Natural killer cell treated with Interleukin-12 subunit alpha and Interleukin-12 subunit beta and Interleukin-15 and Interleukin-18, amount 100 ng/mL, for 72 hours (primary cell): Measurements from ENCODE around the gene CCDC146. TPM values are rescaled to one million over a fixed set of nuclear protein-coding genes. Genes with fewer than 3 reads are reported as not detected.
"Not testable (repeated sequence)": the region's sequence is repeated elsewhere in the genome, so short reads cannot be mapped to it uniquely, and the experiment has no call there.

Experiments used
- ATAC-seq, 2 donors: fragments of 150-1000 bp; cut with Tn5 transposase in 1 of 2; sonication (Bioruptor Pico), chemical (Tn5 transposase) in 1 of 2; 2 replicates each; pipeline ENCODE4 v1.10.0; 2021
- DNase-seq: peaks from one replicate; pipeline ENCODE4 v3.0.0; 2022; ENCODE audit warnings: low spot score
- H3K27ac Mint-ChIP-seq, 2 donors: 1 replicate in 1 of 2; 2 replicates in 1 of 2; pipeline ENCODE4 v1.8.0; 2022; ENCODE audit warnings: mixed read lengths in 2 of 2, mild to moderate bottlenecking in 1 of 2, moderate library complexity in 1 of 2
- H3K27me3 Mint-ChIP-seq, 2 donors: 1 replicate in 1 of 2; 2 replicates in 1 of 2; pipeline ENCODE4 v1.8.0; 2022; ENCODE audit warnings: mixed read lengths in 2 of 2
- H3K36me3 Mint-ChIP-seq: one replicate; pipeline ENCODE4 v1.8.0; 2022; ENCODE audit warnings: mixed read lengths
- H3K4me1 Mint-ChIP-seq, 2 donors: 1 replicate in 1 of 2; 2 replicates in 1 of 2; pipeline ENCODE4 v1.8.0; 2022; ENCODE audit warnings: low read depth in 2 of 2, mixed read lengths in 2 of 2, mild to moderate bottlenecking in 1 of 2
- H3K4me3 Mint-ChIP-seq: one replicate; pipeline ENCODE4 v1.8.0; 2022; ENCODE audit warnings: mixed read lengths
- H3K9me3 Mint-ChIP-seq: 2 replicates; pipeline ENCODE4 v1.8.0; 2022; ENCODE audit warnings: mixed read lengths
- total RNA-seq, 2 donors: library from RNA; stranded (reverse); gene quantifications; one replicate each; pipeline ENCODE4 v1.2.3, GENCODE V29; 2022

The CCDC146 gene, protein sequence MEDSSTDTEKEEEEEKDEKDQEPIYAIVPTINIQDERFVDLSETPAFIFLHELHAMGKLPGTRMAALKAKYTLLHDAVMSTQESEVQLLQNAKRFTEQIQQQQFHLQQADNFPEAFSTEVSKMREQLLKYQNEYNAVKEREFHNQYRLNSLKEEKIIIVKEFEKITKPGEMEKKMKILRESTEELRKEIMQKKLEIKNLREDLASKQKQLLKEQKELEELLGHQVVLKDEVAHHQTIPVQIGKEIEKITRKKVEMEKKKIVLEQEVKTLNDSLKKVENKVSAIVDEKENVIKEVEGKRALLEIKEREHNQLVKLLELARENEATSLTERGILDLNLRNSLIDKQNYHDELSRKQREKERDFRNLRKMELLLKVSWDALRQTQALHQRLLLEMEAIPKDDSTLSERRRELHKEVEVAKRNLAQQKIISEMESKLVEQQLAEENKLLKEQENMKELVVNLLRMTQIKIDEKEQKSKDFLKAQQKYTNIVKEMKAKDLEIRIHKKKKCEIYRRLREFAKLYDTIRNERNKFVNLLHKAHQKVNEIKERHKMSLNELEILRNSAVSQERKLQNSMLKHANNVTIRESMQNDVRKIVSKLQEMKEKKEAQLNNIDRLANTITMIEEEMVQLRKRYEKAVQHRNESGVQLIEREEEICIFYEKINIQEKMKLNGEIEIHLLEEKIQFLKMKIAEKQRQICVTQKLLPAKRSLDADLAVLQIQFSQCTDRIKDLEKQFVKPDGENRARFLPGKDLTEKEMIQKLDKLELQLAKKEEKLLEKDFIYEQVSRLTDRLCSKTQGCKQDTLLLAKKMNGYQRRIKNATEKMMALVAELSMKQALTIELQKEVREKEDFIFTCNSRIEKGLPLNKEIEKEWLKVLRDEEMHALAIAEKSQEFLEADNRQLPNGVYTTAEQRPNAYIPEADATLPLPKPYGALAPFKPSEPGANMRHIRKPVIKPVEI
- 1 to 10 TPM; 3.2 to 3.4 TPM for total RNA-seq

DNA sequence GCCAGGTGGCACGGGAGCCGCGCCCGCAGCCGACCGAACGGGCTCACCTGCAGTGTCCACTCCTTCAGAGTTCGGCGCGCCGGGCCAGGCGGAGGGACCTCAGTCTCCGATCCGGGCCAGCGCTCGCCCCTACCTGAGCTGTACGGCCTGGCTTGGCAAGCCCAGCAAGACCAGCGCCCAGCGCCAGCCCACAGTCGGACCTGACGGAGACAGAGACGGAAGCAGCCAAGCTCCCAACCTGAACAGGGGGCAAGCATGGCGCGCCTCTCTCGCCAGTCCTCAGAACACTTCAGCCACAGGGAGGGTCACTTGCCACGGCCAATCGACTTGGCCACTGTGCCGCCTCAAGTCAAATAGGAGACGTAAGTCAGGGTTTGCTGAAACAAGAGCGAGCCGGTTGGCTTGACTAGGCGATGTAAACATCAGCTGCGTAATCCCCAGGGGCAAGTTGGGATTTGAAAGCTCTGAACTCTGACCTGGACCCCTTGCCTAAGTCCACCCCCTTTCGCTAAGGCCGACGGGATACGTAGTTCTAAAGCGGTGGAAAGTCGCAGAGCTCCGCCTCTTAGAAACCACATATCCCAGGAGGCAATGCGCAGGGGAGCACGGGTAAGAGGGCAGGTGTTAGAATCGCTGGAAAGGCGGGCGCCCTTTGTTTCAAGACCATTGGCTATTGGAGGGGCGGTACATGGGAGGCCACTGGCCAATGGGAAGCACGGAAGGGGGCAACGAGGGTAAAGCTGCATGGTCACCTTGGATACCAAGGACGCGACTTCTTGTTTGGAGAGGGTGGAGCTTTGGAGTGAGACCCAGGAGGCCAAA lies at the start of gene CCDC146:
Gene CCDC146 (plus strand): TSS at position 756 of the 822 bp plus-strand sequence. CDS start 45,054 bp downstream, outside the sequence.
- Mint-ChIP-seq H3K4me3 (peak within 1 kb of the TSS; percentile 74), H3K27ac (peak within 1 kb of the TSS; percentile 2 to 32)
- not testable (repeated sequence) for H3K36me3 Mint-ChIP-seq, H3K27me3 Mint-ChIP-seq, H3K4me1 Mint-ChIP-seq, H3K9me3 Mint-ChIP-seq
- DNase-seq (peak; percentile 98), ATAC-seq (peak; percentile 99)

DNA sequence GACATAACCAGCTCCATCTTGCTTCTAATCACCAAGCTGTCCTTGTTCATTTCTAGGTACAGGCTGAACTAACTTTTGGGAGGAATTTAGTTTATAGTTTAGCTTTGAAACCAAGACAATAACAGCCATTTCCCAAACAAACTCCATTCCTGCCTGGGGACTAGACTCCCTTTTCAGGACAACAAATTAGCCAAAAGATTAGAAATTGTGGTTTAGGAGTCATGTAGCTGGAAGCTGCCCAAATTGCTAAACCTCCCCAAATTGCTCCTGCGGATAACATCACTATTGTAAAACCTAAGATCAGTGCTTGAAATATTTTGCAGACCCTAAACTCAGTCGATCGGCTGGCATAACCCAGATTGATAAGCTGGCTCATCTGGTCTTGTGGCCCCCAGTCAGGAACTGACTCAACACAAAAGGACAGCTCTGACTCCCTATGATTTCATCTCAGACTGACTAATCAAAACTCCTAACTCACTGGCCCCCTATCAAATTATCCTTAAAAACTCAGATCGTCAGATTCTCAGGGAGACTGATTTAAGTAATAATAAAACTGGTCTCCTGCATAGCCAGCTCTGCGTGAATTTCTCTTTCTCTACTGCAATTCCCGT lies 47.5 kb upstream of the CCDC146 start:
- H3K9me3 Mint-ChIP-seq, ATAC-seq, H3K27me3 Mint-ChIP-seq, H3K36me3 Mint-ChIP-seq, DNase-seq, H3K4me3 Mint-ChIP-seq, H3K27ac Mint-ChIP-seq, H3K4me1 Mint-ChIP-seq: not testable (repeated sequence)

DNA sequence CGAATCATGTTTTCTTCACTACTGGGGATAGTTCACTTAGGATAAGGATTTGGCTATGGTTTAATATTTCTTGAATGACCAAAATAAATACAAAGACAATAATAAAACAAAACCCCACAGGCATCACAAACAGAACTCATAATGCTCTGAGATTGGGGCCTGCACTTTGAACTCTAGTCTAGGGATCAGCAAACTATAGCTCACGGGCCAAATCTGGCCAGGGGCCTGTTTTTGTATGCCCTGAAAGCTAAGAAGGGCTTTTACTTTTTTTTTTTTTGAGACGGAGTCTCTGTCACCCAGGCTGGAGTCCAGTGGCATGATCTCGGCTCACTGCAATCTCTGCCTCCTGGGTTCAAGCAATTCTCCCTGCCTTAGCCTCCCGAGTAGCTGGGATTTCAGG lies 45.4 kb upstream of the CCDC146 start:
- H3K9me3 Mint-ChIP-seq, H3K4me3 Mint-ChIP-seq, DNase-seq, H3K27me3 Mint-ChIP-seq, ATAC-seq, H3K4me1 Mint-ChIP-seq, H3K36me3 Mint-ChIP-seq, H3K27ac Mint-ChIP-seq: not testable (repeated sequence)

DNA sequence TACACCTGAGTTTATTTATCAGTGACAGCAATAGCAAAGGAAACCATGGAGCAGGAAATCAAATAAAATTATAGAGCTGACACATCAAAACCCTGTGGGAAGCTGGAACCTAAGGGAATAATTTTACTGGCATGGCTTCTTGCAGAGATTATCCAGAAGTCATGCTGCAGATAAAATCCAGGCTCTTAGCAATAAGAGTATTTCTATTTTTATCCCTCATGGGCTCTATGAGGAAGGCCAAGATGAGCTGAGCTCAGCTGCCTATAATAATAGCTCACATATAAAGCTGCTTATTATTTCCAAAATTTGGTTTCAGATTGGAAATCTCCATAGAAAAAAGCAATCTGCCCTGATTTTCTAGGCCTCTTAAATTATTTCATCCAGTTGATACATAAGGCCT lies 43.3 kb upstream of the CCDC146 start:
- H3K4me3 Mint-ChIP-seq, DNase-seq, H3K4me1 Mint-ChIP-seq, H3K27me3 Mint-ChIP-seq, ATAC-seq, H3K9me3 Mint-ChIP-seq, H3K36me3 Mint-ChIP-seq, H3K27ac Mint-ChIP-seq: not testable (repeated sequence)

DNA sequence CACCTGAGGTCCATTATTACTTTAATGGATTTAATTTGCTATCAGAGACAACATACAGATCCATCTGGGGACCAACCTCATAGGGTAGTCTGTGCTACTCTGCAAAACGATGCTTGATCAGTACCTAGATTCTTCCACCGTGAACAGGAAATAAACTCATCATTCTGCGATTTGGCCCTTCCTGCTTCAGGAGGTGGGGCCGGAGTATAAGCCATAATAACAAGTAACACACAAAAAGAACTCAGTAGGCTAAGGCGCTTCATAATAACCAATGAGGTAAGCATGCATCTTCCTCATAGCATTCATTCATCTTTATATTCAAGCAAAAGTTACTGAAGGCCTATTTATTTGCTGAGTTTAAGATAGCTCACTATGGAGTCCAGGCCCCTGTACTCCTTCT lies 42.8 kb upstream of the CCDC146 start:
- not testable (repeated sequence) for H3K4me3 Mint-ChIP-seq, H3K27me3 Mint-ChIP-seq, H3K27ac Mint-ChIP-seq, DNase-seq, H3K36me3 Mint-ChIP-seq, H3K9me3 Mint-ChIP-seq, H3K4me1 Mint-ChIP-seq, ATAC-seq

DNA sequence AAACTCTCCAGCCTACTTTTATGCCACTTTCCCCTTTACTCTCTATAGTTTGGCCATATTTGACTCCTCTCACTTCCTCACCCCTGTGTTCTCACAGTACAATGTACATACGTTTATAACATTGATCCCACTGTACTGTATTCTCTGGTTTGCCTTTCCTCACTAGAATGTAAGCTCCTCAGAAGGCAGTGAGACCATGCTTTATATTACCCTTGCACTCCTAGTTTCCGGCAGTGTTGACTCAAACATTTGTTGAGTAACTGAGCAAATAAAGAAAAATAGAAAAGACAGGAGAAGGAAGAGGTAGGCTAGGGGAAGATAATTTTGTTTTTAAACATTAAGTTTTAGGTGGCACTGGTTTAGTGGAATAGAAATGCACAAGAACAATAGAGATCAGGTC lies 42.2 kb upstream of the CCDC146 start:
- not testable (repeated sequence) for ATAC-seq, H3K9me3 Mint-ChIP-seq, H3K27me3 Mint-ChIP-seq, H3K4me3 Mint-ChIP-seq, DNase-seq, H3K27ac Mint-ChIP-seq, H3K36me3 Mint-ChIP-seq, H3K4me1 Mint-ChIP-seq

DNA sequence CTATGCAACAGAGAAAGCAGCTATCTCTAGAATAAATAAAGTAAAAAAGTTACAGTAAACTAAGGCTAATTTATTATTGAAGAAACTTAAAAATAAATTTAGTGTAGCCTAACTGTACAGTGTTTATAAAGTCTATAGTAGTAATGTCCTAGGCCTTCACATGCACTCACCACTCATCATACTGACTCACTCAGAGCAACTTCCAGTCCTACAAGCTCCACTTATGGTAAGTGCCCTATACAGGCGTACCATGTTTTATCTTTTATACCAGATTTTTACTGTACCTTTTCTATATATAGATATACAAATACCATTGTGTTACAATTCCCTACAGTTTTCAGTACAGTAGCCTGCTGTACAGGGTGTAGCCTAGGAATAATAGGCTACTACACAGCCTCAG lies 40.2 kb upstream of the CCDC146 start:
- not testable (repeated sequence) for H3K27ac Mint-ChIP-seq, H3K4me1 Mint-ChIP-seq, ATAC-seq, H3K4me3 Mint-ChIP-seq, H3K9me3 Mint-ChIP-seq, H3K36me3 Mint-ChIP-seq, H3K27me3 Mint-ChIP-seq, DNase-seq

DNA sequence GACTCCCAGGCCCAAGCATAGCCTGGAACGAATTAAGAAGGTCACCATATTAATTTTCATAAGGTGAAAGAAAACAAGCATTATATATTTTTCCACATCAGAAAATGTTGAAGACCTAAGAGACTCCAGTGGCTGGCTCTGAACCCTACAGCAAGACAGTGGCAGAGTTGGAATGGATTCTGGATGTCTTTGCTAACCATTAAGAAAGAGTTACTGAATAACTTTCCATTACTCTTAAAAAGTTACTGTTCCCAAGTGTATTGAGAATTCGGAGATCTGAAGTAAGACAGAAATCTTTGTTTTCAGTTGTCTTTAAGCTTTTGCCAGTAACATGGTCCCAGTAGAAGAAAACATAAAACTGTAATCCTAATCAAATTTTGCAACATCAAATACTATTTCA lies 30.1 kb upstream of the CCDC146 start:
- not testable (repeated sequence) for H3K36me3 Mint-ChIP-seq, H3K4me3 Mint-ChIP-seq, ATAC-seq, H3K27ac Mint-ChIP-seq, H3K4me1 Mint-ChIP-seq, H3K9me3 Mint-ChIP-seq, DNase-seq, H3K27me3 Mint-ChIP-seq

DNA sequence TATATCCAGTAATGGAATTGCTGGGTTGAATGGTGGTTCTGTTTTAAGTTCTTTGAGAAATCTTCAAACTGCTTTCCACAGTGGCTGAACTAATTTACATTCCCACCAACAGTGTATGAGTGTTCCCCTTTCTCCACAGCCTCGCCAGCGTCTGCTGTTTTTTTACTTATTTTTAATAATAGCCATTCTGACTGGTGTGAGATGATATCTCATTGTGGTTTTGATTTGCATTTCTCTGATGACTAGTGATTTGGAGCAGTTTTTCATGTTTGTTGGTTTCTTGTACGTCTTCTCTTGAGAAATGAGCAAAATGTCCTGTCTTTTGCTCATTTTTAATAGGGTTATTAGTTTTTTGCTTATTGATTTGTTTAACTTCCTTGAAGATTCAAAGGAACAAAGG lies 21.9 kb upstream of the CCDC146 start:
- not testable (repeated sequence) for H3K9me3 Mint-ChIP-seq, H3K4me1 Mint-ChIP-seq, ATAC-seq, H3K27ac Mint-ChIP-seq, H3K4me3 Mint-ChIP-seq, H3K27me3 Mint-ChIP-seq, H3K36me3 Mint-ChIP-seq, DNase-seq

DNA sequence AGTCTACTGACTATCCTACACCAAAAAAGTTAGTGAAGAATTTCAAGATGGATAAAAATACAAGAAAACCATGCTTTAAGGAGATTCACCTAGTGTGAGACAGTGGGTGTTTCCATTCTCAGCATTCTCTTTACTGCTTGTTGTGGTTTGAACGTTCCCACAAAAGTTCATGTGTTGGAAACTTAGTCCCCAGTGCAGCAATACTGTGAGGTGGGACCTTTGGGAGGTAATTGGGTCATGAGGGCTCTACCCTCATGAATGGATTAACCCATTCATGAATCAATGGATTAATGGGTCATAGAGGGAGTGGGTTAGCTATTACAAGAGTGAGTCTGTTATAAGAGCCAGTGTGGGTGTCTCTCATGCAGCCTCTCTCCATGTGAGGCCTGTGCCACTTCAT lies 21.2 kb upstream of the CCDC146 start:
- not testable (repeated sequence) for H3K9me3 Mint-ChIP-seq, DNase-seq, H3K36me3 Mint-ChIP-seq, ATAC-seq, H3K27ac Mint-ChIP-seq, H3K4me1 Mint-ChIP-seq, H3K4me3 Mint-ChIP-seq, H3K27me3 Mint-ChIP-seq

DNA sequence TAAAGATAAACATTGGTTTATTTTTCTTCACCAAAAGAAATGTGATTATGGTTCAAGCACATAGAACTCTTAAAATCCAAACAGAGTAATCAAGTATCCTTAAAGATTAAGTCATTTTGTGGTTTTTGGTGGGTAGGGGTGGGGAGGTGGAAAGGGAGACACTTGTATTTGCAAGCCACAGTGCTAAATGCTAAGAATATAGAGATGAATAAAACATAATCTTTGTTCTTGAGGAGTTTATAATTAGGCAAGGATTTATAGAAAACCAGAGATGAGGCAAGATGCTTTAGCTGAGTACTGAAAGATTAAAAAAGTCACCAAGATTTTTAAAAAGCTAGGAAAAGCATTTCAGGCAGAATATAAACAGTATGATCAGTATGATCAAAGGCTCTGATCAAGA lies 19.7 kb upstream of the CCDC146 start:
- not testable (repeated sequence) for H3K36me3 Mint-ChIP-seq, H3K4me1 Mint-ChIP-seq, DNase-seq, H3K9me3 Mint-ChIP-seq, H3K4me3 Mint-ChIP-seq, ATAC-seq, H3K27ac Mint-ChIP-seq, H3K27me3 Mint-ChIP-seq

DNA sequence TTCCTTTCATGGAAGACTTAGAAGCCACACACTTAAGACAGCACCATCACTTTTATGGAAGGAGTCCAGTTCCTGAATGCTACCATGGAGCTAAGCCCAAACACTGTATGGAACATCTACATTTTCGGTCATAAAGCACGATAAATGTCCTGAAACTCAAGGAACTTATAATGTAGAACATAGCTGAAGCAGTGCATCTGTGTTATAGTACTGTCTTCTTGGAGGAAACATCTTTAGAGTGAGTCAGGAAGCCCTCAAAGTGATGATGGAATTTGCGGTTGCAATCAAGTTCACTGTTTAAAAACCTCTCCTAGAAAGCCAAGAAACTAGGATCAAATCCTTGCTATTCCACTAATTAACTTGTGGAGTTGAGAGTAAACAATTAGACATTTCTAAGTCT lies 16.5 kb upstream of the CCDC146 start:
- not testable (repeated sequence) for H3K9me3 Mint-ChIP-seq, H3K4me3 Mint-ChIP-seq, ATAC-seq, DNase-seq, H3K4me1 Mint-ChIP-seq, H3K27me3 Mint-ChIP-seq, H3K27ac Mint-ChIP-seq, H3K36me3 Mint-ChIP-seq

DNA sequence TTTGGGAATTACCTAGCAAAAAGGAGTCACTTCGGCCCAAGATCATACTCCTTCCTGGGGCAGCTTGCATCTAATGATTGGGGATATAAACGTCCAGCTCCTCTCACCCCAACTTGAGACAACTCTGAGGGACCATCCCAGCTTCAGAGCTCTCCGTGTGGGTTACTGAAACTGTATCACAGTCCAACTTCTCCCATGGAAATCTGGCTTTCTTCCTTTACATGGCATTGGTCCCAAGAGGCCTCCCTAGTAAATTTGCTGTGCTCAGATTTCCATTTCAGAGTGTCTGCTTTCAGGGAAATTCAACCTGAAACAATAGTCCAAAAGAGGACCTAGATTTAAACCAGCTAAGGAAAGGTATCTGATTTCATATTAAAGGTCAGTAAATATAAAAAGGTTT lies 14.8 kb upstream of the CCDC146 start:
- H3K27ac Mint-ChIP-seq, H3K36me3 Mint-ChIP-seq, H3K27me3 Mint-ChIP-seq, ATAC-seq, H3K4me3 Mint-ChIP-seq, DNase-seq, H3K9me3 Mint-ChIP-seq, H3K4me1 Mint-ChIP-seq: not testable (repeated sequence)
